ENCODE results near the gene VPS33B.

DNA sequence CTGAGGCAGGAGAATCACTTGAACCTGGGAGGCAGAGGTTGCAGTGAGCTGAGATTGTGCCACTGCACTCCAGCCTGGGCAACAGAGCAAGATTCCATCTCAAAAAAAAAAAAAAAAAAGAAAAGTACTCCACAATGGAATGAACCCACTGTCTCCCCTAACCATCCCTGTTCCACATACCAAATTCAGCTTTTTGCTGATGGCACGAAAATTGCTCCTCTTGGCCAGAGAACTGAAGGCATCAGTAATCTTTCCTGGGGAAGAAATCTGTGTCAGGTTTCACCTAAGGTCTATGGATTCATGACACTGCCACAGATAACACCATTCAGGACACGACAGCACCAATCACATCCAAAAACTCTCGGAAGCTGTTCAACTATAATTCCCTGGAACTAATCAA lies 21.2 kb downstream of the VPS33B start:
- TF ChIP-seq TAF1 (IDR thresholded peaks at IDR 0.05; ENCODE audit: borderline replicate concordance, insufficient read depth, low read length): no peak
- TF ChIP-seq, protein P1, sequence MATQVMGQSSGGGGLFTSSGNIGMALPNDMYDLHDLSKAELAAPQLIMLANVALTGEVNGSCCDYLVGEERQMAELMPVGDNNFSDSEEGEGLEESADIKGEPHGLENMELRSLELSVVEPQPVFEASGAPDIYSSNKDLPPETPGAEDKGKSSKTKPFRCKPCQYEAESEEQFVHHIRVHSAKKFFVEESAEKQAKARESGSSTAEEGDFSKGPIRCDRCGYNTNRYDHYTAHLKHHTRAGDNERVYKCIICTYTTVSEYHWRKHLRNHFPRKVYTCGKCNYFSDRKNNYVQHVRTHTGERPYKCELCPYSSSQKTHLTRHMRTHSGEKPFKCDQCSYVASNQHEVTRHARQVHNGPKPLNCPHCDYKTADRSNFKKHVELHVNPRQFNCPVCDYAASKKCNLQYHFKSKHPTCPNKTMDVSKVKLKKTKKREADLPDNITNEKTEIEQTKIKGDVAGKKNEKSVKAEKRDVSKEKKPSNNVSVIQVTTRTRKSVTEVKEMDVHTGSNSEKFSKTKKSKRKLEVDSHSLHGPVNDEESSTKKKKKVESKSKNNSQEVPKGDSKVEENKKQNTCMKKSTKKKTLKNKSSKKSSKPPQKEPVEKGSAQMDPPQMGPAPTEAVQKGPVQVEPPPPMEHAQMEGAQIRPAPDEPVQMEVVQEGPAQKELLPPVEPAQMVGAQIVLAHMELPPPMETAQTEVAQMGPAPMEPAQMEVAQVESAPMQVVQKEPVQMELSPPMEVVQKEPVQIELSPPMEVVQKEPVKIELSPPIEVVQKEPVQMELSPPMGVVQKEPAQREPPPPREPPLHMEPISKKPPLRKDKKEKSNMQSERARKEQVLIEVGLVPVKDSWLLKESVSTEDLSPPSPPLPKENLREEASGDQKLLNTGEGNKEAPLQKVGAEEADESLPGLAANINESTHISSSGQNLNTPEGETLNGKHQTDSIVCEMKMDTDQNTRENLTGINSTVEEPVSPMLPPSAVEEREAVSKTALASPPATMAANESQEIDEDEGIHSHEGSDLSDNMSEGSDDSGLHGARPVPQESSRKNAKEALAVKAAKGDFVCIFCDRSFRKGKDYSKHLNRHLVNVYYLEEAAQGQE (IDR thresholded peaks at IDR 0.05; ENCODE audit: insufficient read depth in 1 of 2, low read depth in 2 of 2, low read length in 2 of 2): no peak
